Thyroid gland (tissue), 4 donors: Measurements from ENCODE around the gene C2orf81. TPM values are rescaled to one million over a fixed set of nuclear protein-coding genes. Genes with fewer than 3 reads are reported as not detected.

Experiments
- DNase-seq, 2 donors: peaks; one replicate each; pipeline ENCODE4 v3.0.0-alpha.2; 2019
- H3K27ac ChIP-seq, 3 donors: fragments of 200-600 bp; sonication (generic); 1 replicate in 2 of 3; 2 replicates in 1 of 3; pipeline ENCODE4 v1.5.1; 2016 to 2019; ENCODE audit warnings: mild to moderate bottlenecking in 1 of 3, moderate library complexity in 1 of 3
- H3K27me3 ChIP-seq: fragments of 200-600 bp; sonication (generic); one replicate; pipeline ENCODE4 v1.5.1; 2019
- H3K36me3 ChIP-seq, 2 donors: fragments of 200-600 bp; sonication (generic); one replicate each; pipeline ENCODE4 v1.5.1; 2016 to 2019
- H3K4me1 ChIP-seq, 2 donors: fragments of 200-600 bp; sonication (generic); one replicate each; pipeline ENCODE4 v1.5.1; 2017 to 2019
- H3K4me3 ChIP-seq, 3 donors: fragments of 200-600 bp; sonication (generic); replicated peaks in 1 of 3; 1 replicate in 2 of 3; 2 replicates in 1 of 3; pipeline ENCODE4 v1.5.1; 2016; ENCODE audit warnings: mild to moderate bottlenecking in 1 of 3
- H3K9me3 ChIP-seq: fragments of 200-600 bp; sonication (generic); one replicate; pipeline ENCODE4 v1.5.1; 2017
- POLR2A ChIP-seq, 2 donors: fragments of 450-650 bp; IDR thresholded peaks; one replicate each; pipeline ENCODE4 v1.6.1; 2017; ENCODE audit warnings: antibody characterized with exemption in 2 of 2, mild to moderate bottlenecking in 2 of 2, moderate library complexity in 1 of 2
- WGBS, 2 donors: methylation state at CpG; one replicate each; pipeline ENCODE4 v1.1.5; 2017; 5-methylcytosine and 5-hydroxymethylcytosine counted together
- intact Hi-C: fragments of 100-400 bp; cut with DNase I; formaldehyde crosslinking; loops from one replicate; pipeline ENCODE4 v1.15.1; 2023
- total RNA-seq, 4 donors: library from RNA; depleted of rRNA; stranded (reverse); fragments of >200 nt; gene quantifications; one replicate each; pipeline ENCODE4 v1.2.3, GENCODE V29; 2016
- TF ChIP-seq, protein P1 (sequence below), 6 experiments: fragments of 200-600 bp in 3 of 6; fragments of 450-650 bp in 3 of 6; sonication (generic) in 3 of 6; IDR thresholded peaks; one replicate each; pipeline ENCODE4 v1.5.1; 2016 to 2019; ENCODE audit warnings: antibody characterized with exemption in 6 of 6, mild to moderate bottlenecking in 2 of 6, inconsistent platforms in 1 of 6, moderate library complexity in 1 of 6

Gene C2orf81
- total RNA-seq, 4 donors from 2014 or later, result 2.3 to 3.4 (median 3.1) TPM

DNA sequence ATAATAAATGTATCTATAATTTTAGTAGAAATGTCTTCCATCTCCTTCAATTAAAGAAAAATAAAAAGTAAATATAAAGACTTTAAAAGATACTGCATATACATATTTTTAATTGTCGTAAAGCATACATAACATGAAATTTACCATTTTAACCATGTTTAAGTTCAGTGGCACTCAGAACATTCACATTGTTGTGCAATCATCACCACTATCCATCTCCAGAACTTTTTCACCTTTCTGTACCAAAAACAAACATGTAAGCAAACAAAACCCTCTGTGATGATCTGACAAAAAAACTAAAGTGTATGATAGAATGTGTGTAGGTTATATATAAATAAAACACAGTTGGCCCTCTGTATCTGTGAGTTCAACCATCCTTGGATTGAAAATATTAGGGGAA is 27.9 kb downstream of the C2orf81 start:
- Histone ChIP-seq H3K9me3 (no peaks in the 10 kb centered on the region), H3K36me3 (no peaks in the 10 kb centered on the region), H3K27me3 (no peaks in the 10 kb centered on the region), H3K27ac (no peak overlapping the region), H3K4me3 (no peak overlapping the region), H3K4me1 (peaks cover 17 to 19% of the 10 kb centered on the region in 2 donors)
- no peak for DNase-seq
- intact Hi-C loops, result no loop called here
- TF ChIP-seq, protein P1, sequence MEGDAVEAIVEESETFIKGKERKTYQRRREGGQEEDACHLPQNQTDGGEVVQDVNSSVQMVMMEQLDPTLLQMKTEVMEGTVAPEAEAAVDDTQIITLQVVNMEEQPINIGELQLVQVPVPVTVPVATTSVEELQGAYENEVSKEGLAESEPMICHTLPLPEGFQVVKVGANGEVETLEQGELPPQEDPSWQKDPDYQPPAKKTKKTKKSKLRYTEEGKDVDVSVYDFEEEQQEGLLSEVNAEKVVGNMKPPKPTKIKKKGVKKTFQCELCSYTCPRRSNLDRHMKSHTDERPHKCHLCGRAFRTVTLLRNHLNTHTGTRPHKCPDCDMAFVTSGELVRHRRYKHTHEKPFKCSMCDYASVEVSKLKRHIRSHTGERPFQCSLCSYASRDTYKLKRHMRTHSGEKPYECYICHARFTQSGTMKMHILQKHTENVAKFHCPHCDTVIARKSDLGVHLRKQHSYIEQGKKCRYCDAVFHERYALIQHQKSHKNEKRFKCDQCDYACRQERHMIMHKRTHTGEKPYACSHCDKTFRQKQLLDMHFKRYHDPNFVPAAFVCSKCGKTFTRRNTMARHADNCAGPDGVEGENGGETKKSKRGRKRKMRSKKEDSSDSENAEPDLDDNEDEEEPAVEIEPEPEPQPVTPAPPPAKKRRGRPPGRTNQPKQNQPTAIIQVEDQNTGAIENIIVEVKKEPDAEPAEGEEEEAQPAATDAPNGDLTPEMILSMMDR (IDR thresholded peaks at IDR 0.05), result no peak
- no peak for TF ChIP-seq POLR2A (IDR thresholded peaks at IDR 0.05)
- 91 to 95% methylated on average over 1 of the region's 1 CpG for WGBS, 2 donors

DNA sequence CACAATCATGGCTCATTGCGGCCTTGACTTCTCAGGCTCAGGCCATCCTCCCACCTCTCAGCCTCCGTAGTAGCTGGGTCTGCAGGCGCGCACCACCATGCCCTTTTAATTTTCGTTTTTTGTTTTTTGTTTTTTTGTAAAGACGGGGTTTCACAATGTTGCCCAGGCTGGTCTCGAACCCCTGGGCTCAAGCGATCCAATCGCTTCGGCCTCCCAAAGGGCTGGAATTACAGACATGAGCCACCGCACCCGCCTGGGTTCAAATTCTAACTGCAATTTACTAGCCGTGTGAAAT is 29.0 kb downstream of the C2orf81 start:
- DNase-seq, result no peak
- no peak overlapping the region for H3K27ac ChIP-seq
- H3K4me3 ChIP-seq, result peak overlapping the region in 1 of 3 donors; percentile 87
- H3K4me1 ChIP-seq, result peaks cover 17 to 26% of the 10 kb centered on the region in 2 donors
- 63 to 64% methylated on average over 13 of the region's 13 CpGs for WGBS, 2 donors
- no peaks in the 10 kb centered on the region for H3K36me3 ChIP-seq
- no peaks in the 10 kb centered on the region for H3K9me3 ChIP-seq
- no peaks in the 10 kb centered on the region for H3K27me3 ChIP-seq
- TF ChIP-seq POLR2A (IDR thresholded peaks at IDR 0.05), result no peak
- TF ChIP-seq, protein P1 (IDR thresholded peaks at IDR 0.05), result no peak
- intact Hi-C loops, result no loop called here

DNA sequence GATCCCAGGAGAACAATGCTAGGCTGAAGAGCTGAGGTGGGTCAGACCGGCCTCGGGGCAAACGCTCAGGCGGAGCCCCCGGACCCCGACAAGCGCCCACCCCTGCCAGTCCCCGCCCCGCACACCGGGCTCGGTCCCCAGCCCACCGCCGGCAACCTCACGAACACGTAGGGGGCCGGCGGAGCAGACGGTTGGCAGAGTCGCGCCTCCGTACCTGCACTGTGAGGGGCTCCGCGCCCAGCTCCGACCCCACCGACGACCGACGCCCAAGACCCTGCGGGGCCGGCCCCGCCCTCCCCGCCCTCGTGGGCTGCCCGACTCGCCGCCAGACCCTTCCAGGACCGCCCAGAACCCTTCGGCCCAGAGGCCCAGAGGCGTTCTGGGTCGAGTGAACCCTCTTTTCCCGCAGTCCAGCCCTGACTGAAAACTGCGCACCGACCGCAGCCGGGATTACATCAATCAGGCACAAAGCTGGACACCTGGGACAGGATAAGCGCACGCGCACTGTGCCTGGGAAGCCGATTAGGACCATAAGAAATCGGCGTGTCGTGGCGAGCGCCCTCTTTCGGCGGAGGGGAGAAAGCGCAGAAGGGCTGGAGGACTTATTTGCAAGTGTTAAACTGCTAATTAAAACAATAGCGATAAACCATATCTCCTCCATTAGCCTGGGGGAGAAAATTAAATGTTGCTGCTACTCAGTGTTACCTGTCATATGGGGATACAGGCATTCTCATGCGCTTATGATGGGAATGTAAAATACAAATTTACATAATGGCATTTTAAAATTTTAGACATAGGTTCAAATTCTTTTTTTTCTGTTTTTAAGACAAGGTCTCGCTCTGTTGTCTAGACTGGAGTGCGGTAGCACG is 29.6 kb downstream of the C2orf81 start:
- peak in 1 of 2 donors; percentile 57 for TF ChIP-seq POLR2A (IDR thresholded peaks at IDR 0.05)
- TF ChIP-seq, protein P1 (IDR thresholded peaks at IDR 0.05), result peak; percentile 90 to 97 (median 96)
- H3K9me3 ChIP-seq, result no peaks in the 10 kb centered on the region
- peaks cover 17 to 26% of the 10 kb centered on the region in 2 donors for H3K4me1 ChIP-seq
- DNase-seq, result peak; percentile 90 to 95
- intact Hi-C loops, result no loop called here
- no peaks in the 10 kb centered on the region for H3K36me3 ChIP-seq
- peak overlapping the region; percentile 82 to 87 (median 86) for H3K4me3 ChIP-seq
- no peaks in the 10 kb centered on the region for H3K27me3 ChIP-seq
- WGBS, 2 donors, result 3% methylated on average over 17 to 37 of the region's 62 CpGs
- H3K27ac ChIP-seq, result peak overlapping the region; percentile 96 to 99 (median 96)

DNA sequence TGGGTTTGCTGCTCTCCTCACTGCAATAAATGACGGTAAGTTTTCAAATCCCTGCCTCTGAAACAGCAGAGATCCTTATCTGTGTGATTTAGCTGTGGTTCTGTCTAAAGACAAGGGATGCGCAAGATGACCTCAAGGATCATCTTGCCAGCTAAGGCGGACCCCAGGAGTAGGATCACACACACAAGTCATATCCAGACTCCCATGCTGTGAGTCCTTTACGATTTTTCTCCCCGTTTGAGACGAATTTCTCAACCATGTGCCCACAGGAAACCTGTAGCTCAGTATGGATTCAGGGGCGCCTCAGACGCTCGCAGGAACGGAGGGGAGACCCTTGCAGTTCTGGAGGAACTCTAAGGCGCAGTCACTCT is 30.2 kb downstream of the C2orf81 start:
- intact Hi-C loops, result no loop called here

DNA sequence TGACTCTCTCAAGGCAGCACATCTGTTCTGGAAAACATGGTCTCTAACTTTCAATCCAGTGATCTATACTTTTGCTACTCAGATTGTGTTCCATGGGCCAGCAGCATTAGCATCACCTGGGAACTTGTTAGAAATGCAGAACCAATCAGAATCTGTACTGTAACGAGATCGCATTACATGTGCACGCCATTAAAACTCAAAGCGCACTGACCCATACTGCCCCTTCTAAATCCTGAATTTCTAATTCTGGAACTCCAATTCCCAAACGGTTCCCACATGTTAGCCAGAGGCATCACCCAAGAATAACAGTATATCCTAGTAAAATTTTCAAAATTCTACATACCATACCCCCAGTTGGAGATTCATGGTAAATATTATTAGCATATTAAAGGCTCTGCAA is 30.8 kb downstream of the C2orf81 start:
- TF ChIP-seq, protein P1 (IDR thresholded peaks at IDR 0.05), result no peak
- TF ChIP-seq POLR2A (IDR thresholded peaks at IDR 0.05), result no peak
- no peak for DNase-seq
- peak overlapping the region in 1 of 3 donors; percentile 86 for H3K4me3 ChIP-seq
- peaks cover 17 to 26% of the 10 kb centered on the region in 2 donors for H3K4me1 ChIP-seq
- 44 to 59% methylated on average over 5 of the region's 5 CpGs for WGBS, 2 donors
- H3K36me3 ChIP-seq, result no peaks in the 10 kb centered on the region
- no peaks in the 10 kb centered on the region for H3K27me3 ChIP-seq
- H3K9me3 ChIP-seq, result no peaks in the 10 kb centered on the region
- H3K27ac ChIP-seq, result no peak overlapping the region
- intact Hi-C loops, result no loop called here

More for the DNA sequence above, 30.2 kb downstream of the C2orf81 start:
- peak in 1 of 2 donors; percentile 3 for DNase-seq
- TF ChIP-seq, protein P1 (IDR thresholded peaks at IDR 0.05), result no peak
- no peak for TF ChIP-seq POLR2A (IDR thresholded peaks at IDR 0.05)
- peak overlapping the region; percentile 82 to 87 (median 86) for H3K4me3 ChIP-seq
- H3K4me1 ChIP-seq, result peaks cover 17 to 26% of the 10 kb centered on the region in 2 donors
- H3K9me3 ChIP-seq, result no peaks in the 10 kb centered on the region
- WGBS, 2 donors, result 1% methylated on average over 11 of the region's 11 CpGs
- peak overlapping the region; percentile 96 to 99 (median 96) for H3K27ac ChIP-seq
- H3K27me3 ChIP-seq, result no peaks in the 10 kb centered on the region
- H3K36me3 ChIP-seq, result no peaks in the 10 kb centered on the region
